Endodermal cell (in vitro differentiated cells): Measurements from ENCODE around the gene MAST2. TPM values are rescaled to one million over a fixed set of nuclear protein-coding genes. Genes with fewer than 3 reads are reported as not detected.
"Not testable (repeated sequence)": the region's sequence is repeated elsewhere in the genome, so short reads cannot be mapped to it uniquely, and the experiment has no call there.

Experiments used
- DNase-seq: peaks from one replicate; pipeline ENCODE4 v3.0.0-alpha.2; 2017
- H3K27ac ChIP-seq: 2 replicates; pipeline ENCODE4 v1.5.1; 2013; ENCODE audit warnings: mild to moderate bottlenecking, low read depth, low read length, moderate library complexity
- H3K27me3 ChIP-seq: 2 replicates; pipeline ENCODE4 v1.6.1; 2013; ENCODE audit warnings: mild to moderate bottlenecking, low read length, moderate library complexity; ENCODE audit not compliant: insufficient read depth, control insufficient read depth, poor library complexity, severe bottlenecking
- H3K36me3 ChIP-seq: 2 replicates; pipeline ENCODE4 v1.7.0; 2013; ENCODE audit warnings: mild to moderate bottlenecking, low read length, moderate library complexity; ENCODE audit not compliant: control insufficient read depth, insufficient read depth
- H3K4me1 ChIP-seq: one replicate; pipeline ENCODE4 v1.7.0; 2013; ENCODE audit warnings: low read length; ENCODE audit not compliant: control insufficient read depth, insufficient read depth
- H3K4me3 ChIP-seq: 2 replicates; pipeline ENCODE4 v1.5.1; 2013; ENCODE audit warnings: mild to moderate bottlenecking, low read length, moderate library complexity
- H3K9ac ChIP-seq: 2 replicates; pipeline ENCODE4 v1.6.1; 2013; ENCODE audit warnings: mild to moderate bottlenecking, low read length, moderate library complexity; ENCODE audit not compliant: poor library complexity, severe bottlenecking; ENCODE audit errors: extremely low read depth
- H3K9me3 ChIP-seq: 2 replicates; pipeline ENCODE4 v1.6.1; 2013; ENCODE audit warnings: mild to moderate bottlenecking, low read length, moderate library complexity; ENCODE audit not compliant: control insufficient read depth
- H3K27ac Mint-ChIP-seq: 2 replicates; pipeline ENCODE4 v1.8.0; 2020; ENCODE audit warnings: mixed read lengths
- H3K27me3 Mint-ChIP-seq: 2 replicates; pipeline ENCODE4 v1.8.0; 2021; ENCODE audit warnings: mild to moderate bottlenecking, mixed read lengths; ENCODE audit not compliant: insufficient read depth
- H3K36me3 Mint-ChIP-seq: 2 replicates; pipeline ENCODE4 v1.8.0; 2020; ENCODE audit warnings: low read depth, mixed read lengths
- H3K4me1 Mint-ChIP-seq: 2 replicates; pipeline ENCODE4 v1.8.0; 2020; ENCODE audit warnings: mixed read lengths
- H3K4me3 Mint-ChIP-seq: 2 replicates; pipeline ENCODE4 v1.8.0; 2020; ENCODE audit warnings: mild to moderate bottlenecking, moderate library complexity, mixed read lengths
- H3K9me3 Mint-ChIP-seq: 2 replicates; pipeline ENCODE4 v1.8.0; 2020; ENCODE audit warnings: mild to moderate bottlenecking, mixed read lengths
- WGBS, 2 experiments: methylation state at CpG; one replicate each; pipeline versions ENCODE4 v1.1.5 to v1.1.7; 2013; ENCODE audit warnings: missing lambda C conversion rate in 2 of 2, mixed read lengths in 1 of 2; ENCODE audit not compliant: insufficient coverage in 1 of 2, insufficient read length in 1 of 2; 5-methylcytosine and 5-hydroxymethylcytosine counted together
- total RNA-seq, 2 donors: library from RNA; stranded (reverse); fragmentation: NEBNext Ultra II Directional in 1 of 2; extraction: Animal tissue kit (Norgen Biotek cat#: 25700) in 1 of 2; gene quantifications; 2 replicates in 1 of 2; 3 replicates in 1 of 2; pipeline ENCODE4 v1.2.1, GENCODE V29; 2021
- TF ChIP-seq, protein P1 (sequence below): fragments of 200-600 bp; sonication (generic); conservative IDR thresholded peaks from 2 replicates; pipeline ENCODE4 v1.5.0; 2021; ENCODE audit warnings: antibody characterized with exemption, mild to moderate bottlenecking

The MAST2 gene
- total RNA-seq, 2 donors from 2014 or later, result 46.3 to 60.7 TPM

- H3K36me3 ChIP-seq, result peaks cover 38% of the 10 kb centered on the region
- no peaks in the 10 kb centered on the region for H3K9me3 ChIP-seq
- H3K36me3 Mint-ChIP-seq, result peaks cover 49% of the 10 kb centered on the region
- no peaks in the 10 kb centered on the region for H3K27me3 ChIP-seq
- no peak overlapping the region for H3K27ac Mint-ChIP-seq
- no peak for DNase-seq
- no peak overlapping the region for H3K9ac ChIP-seq
- no peaks in the 10 kb centered on the region for H3K27me3 Mint-ChIP-seq
- no peak overlapping the region for H3K4me3 Mint-ChIP-seq
- no peaks in the 10 kb centered on the region for H3K4me1 Mint-ChIP-seq
- no CpG with 5 or more reads among the region's 1 CpG for WGBS, 2 experiments
- TF ChIP-seq, protein P1, sequence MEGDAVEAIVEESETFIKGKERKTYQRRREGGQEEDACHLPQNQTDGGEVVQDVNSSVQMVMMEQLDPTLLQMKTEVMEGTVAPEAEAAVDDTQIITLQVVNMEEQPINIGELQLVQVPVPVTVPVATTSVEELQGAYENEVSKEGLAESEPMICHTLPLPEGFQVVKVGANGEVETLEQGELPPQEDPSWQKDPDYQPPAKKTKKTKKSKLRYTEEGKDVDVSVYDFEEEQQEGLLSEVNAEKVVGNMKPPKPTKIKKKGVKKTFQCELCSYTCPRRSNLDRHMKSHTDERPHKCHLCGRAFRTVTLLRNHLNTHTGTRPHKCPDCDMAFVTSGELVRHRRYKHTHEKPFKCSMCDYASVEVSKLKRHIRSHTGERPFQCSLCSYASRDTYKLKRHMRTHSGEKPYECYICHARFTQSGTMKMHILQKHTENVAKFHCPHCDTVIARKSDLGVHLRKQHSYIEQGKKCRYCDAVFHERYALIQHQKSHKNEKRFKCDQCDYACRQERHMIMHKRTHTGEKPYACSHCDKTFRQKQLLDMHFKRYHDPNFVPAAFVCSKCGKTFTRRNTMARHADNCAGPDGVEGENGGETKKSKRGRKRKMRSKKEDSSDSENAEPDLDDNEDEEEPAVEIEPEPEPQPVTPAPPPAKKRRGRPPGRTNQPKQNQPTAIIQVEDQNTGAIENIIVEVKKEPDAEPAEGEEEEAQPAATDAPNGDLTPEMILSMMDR, result no peak
- H3K9me3 Mint-ChIP-seq, result no peaks in the 10 kb centered on the region
- no peaks in the 10 kb centered on the region for H3K4me1 ChIP-seq
- H3K4me3 ChIP-seq, result no peak overlapping the region
- H3K27ac ChIP-seq, result no peak overlapping the region
Measured at GRCh38 chr1:45834689-45835088, 31.3 kb downstream of the MAST2 start.

DNA sequence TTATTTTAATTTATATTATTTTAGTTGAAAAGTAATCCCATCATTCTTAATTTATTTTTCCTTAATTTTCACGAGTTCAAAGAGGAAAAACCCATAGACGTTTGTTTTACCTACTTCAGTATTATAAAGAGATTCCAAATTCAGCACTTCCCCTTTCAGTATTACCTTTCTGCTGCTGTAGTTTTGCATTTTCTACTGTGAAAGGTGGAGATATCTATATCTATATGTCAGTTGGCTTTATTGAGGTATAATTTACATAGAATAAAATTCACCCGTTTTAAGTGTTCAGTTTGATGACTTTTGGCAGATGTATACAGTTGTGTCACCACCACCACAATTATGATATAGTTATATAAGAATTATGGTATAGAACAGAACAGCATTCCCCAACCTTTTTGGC is 33.0 kb downstream of the MAST2 start:
- Mint-ChIP-seq H3K4me3 (no peak overlapping the region), H3K27me3 (no peaks in the 10 kb centered on the region), H3K4me1 (no peaks in the 10 kb centered on the region), H3K27ac (no peak overlapping the region), H3K9me3 (no peaks in the 10 kb centered on the region), H3K36me3 (peaks cover 39% of the 10 kb centered on the region)
- H3K9me3 ChIP-seq, result no peaks in the 10 kb centered on the region
- no peak overlapping the region for H3K27ac ChIP-seq
- H3K36me3 ChIP-seq, result peaks cover 42% of the 10 kb centered on the region
- WGBS, 2 experiments, result 92% methylated on average over 2 of the region's 3 CpGs; no CpG with 5 or more reads in 1 of the 2 experiments
- TF ChIP-seq, protein P1, result no peak
- H3K4me3 ChIP-seq, result no peak overlapping the region
- DNase-seq, result no peak
- no peaks in the 10 kb centered on the region for H3K27me3 ChIP-seq
- H3K9ac ChIP-seq, result no peak overlapping the region
- no peaks in the 10 kb centered on the region for H3K4me1 ChIP-seq

- H3K27me3 Mint-ChIP-seq, H3K9ac ChIP-seq, H3K4me1 ChIP-seq, H3K9me3 ChIP-seq, H3K4me1 Mint-ChIP-seq, H3K4me3 Mint-ChIP-seq, H3K9me3 Mint-ChIP-seq, H3K4me3 ChIP-seq, DNase-seq, H3K27me3 ChIP-seq, H3K27ac Mint-ChIP-seq, H3K27ac ChIP-seq: not testable (repeated sequence)
- H3K36me3 Mint-ChIP-seq, result peaks cover 36% of the 10 kb centered on the region
- WGBS, 2 experiments, result 96 to 98% methylated on average over 6 to 7 of the region's 7 CpGs
- peaks cover 42% of the 10 kb centered on the region for H3K36me3 ChIP-seq
Measured at GRCh38 chr1:45836861-45837260, 33.4 kb downstream of the MAST2 start.

DNA sequence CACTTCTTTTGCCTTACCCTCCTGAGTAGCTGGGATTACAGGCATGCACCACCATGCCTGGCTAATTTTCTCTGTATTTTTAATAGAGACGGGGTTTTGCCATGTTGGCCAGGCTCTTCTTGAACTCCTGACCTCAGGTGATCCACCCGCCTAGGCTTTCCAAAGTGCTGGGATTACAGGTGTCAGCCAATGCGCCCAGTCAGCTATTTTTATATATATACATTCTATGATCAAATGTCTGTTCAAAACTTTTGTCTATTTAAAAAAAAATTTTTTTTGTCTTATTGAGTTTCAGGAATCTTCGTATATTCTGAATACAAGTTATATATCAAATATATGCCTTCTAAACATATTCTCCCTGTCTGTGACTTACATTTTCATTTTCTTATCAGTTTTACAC is 34.9 kb downstream of the MAST2 start:
- peaks cover 36% of the 10 kb centered on the region for H3K36me3 ChIP-seq
- H3K4me1 Mint-ChIP-seq, H3K27ac ChIP-seq, H3K27me3 Mint-ChIP-seq, H3K4me3 Mint-ChIP-seq, H3K9me3 Mint-ChIP-seq, H3K27ac Mint-ChIP-seq, H3K9ac ChIP-seq, H3K4me3 ChIP-seq, H3K27me3 ChIP-seq, H3K9me3 ChIP-seq, H3K4me1 ChIP-seq, DNase-seq: not testable (repeated sequence)
- 95 to 100% methylated on average over 1 to 2 of the region's 4 CpGs for WGBS, 2 experiments
- H3K36me3 Mint-ChIP-seq, result peaks cover 26% of the 10 kb centered on the region
